Activated naive CD8-positive, alpha-beta T cell treated with anti-CD3 and anti-CD28 coated beads for 36 hours (primary cell): ENCODE measurements around the gene IZUMO4. TPM values are rescaled to one million over a fixed set of nuclear protein-coding genes. Genes with fewer than 3 reads are reported as not detected.

Experiments used
- total RNA-seq, 2 experiments: library from RNA; stranded (reverse); gene quantifications; one replicate each; pipeline ENCODE4 v1.2.3, GENCODE V29; 2021

IZUMO4 gene
- total RNA-seq, 2 experiments from 2014 or later = 12.4 to 12.6 TPM

Other genes with a start within 250 kb of the IZUMO4 start
- 10 to 100 TPM; 53.1 to 54.2 TPM for gene REXO1, start 248.4 kb upstream of the IZUMO4 start, total RNA-seq
- 10 to 100 TPM; 37.9 to 39.0 TPM for gene KLF16, start 233.3 kb upstream of the IZUMO4 start, total RNA-seq
- 100 to 1,000 TPM in 1 of 2 experiments, 10 to 100 TPM in 1; 98.7 to 106 TPM for gene ABHD17A, start 211.4 kb upstream of the IZUMO4 start, total RNA-seq
- 1 to 10 TPM; 5.7 to 5.9 TPM for gene ADAT3, start 191.5 kb upstream of the IZUMO4 start, total RNA-seq
- gene SCAMP4, start 191.5 kb upstream of the IZUMO4 start, total RNA-seq = 10 to 100 TPM; 31.0 to 35.0 TPM
- 10 to 100 TPM; 50.7 to 51.1 TPM for gene CSNK1G2, start 155.7 kb upstream of the IZUMO4 start, total RNA-seq
- gene BTBD2, start 81.2 kb upstream of the IZUMO4 start, total RNA-seq = 10 to 100 TPM; 22.1 to 26.2 TPM
- 100 to 1,000 TPM; 230 to 232 TPM for gene MKNK2, start 45.7 kb upstream of the IZUMO4 start, total RNA-seq
- gene MOB3A, start 589 bp upstream of the IZUMO4 start, total RNA-seq = 100 to 1,000 TPM; 147 to 153 TPM
- 10 to 100 TPM; 92.0 to 96.0 TPM for gene AP3D1, start 54.7 kb downstream of the IZUMO4 start, total RNA-seq
- gene DOT1L, start 67.0 kb downstream of the IZUMO4 start, total RNA-seq = 10 to 100 TPM; 71.8 to 75.1 TPM
- 10 to 100 TPM; 82.7 to 84.6 TPM for gene PLEKHJ1, start 139.4 kb downstream of the IZUMO4 start, total RNA-seq
- gene SF3A2, start 139.9 kb downstream of the IZUMO4 start, total RNA-seq = 100 to 1,000 TPM; 160 to 162 TPM
- 1 to 10 TPM; 7.4 to 10.0 TPM for gene AMH, start 152.4 kb downstream of the IZUMO4 start, total RNA-seq
- gene JSRP1, start 159.5 kb downstream of the IZUMO4 start, total RNA-seq = under 1 TPM; 0.45 to 0.50 TPM
- gene PEAK3, start 185.3 kb downstream of the IZUMO4 start, total RNA-seq = not detected
- gene LINGO3, start 211.2 kb downstream of the IZUMO4 start, total RNA-seq = under 1 TPM in 1 of 2 experiments, not detected in 1; 0.28 TPM
- gene LSM7, start 231.7 kb downstream of the IZUMO4 start, total RNA-seq = 100 to 1,000 TPM; 175 to 187 TPM
- 10 to 100 TPM; 47.1 to 53.2 TPM for gene SPPL2B, start 231.8 kb downstream of the IZUMO4 start, total RNA-seq